LHCN-M2 (cell line): ENCODE measurements around the gene PXN. TPM values are rescaled to one million over a fixed set of nuclear protein-coding genes. Genes with fewer than 3 reads are reported as not detected.
"Not testable (repeated sequence)": the region's sequence is repeated elsewhere in the genome, so short reads cannot be mapped to it uniquely, and the experiment has no call there.

Source experiments
- DNase-seq: peaks from one replicate; pipeline ENCODE4 v3.0.0-alpha.2; 2012; ENCODE audit warnings: low read depth
- total RNA-seq: library from RNA; depleted of rRNA; stranded (reverse); fragments of >200 nt; gene quantifications from 2 replicates; pipeline ENCODE4 v1.2.3, GENCODE V29; 2014

Gene PXN
- total RNA-seq, 1 experiment from 2014 or later, result 152 TPM

DNA sequence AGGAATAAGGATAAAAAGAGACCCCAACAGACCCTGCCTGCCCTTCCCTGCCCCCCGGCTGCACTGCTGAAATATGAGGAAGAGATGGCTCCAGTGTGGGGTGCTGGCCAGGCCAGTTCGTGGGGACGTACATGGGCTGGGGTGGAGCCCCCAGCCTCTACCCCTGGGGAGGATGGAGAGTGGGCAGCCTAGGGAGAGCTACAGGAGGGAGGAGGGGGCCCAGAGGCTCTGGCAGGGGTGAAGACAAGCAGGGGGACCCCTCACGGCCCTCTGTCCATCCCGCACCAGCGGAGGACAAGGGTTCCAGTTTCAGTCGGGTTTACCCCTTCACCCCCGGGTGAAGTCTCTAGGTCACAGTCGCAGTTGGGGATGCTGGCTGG lies 53.6 kb downstream of the PXN start:
- DNase-seq, result no peak

DNA sequence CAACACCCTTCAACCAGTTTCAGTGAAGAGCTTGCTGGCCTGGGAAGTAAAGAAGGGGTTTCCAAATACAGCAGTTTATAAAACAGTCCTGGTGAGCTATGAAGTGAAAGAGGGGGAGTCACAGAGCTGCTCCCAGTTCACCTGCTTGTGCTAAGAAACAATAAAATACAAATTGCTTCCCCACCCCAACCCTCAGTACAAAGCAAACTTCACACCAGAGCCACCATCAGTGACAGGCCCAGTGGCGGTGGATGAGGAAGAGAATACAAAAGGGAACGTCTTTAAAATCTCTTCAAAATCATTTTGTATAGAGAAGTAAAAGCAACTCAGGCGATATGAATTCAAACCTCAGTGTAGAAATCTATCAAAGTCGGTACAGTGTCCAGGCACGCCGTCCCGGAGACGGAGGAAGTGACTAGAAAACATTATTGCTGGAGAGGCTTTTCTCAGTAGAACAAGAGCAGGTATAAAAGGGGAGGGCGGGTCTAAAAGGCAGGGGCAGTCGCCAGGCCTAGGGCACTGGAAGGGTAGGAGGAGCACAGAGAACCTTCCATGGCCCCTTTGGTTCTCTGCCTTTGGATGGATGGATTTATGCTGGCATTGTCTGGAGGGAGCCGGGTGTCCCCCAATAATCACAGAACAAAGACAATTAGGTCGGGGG lies 54.2 kb downstream of the PXN start:
- DNase-seq, result no peak

- DNase-seq, result no peak
Observed at GRCh38 chr12:120209851-120210250, 55.7 kb downstream of the PXN start.

- no peak for DNase-seq
Observed at GRCh38 chr12:120207227-120207626, 58.3 kb downstream of the PXN start.

DNA sequence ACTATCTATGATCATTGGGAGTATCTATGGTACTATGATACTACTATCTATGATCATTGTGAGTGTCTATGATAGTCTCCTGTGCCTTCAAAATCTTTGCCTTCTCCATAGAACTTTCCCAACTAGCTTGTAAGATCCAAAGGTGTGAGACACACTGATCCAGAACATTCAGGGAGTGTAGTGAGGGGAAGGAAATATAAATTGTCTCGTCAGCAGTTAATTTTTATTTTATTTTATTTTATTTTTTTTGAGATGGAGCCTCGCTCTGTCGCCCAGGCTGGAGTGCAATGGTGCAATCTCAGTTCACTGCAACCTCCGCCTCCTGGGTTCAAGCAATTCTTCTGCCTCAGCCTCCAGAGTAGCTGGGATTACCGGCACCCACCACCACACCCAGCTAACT lies 58.7 kb downstream of the PXN start:
- DNase-seq, result not testable (repeated sequence)

GRCh38 chr12:120206228-120206627 lies 59.3 kb downstream of the PXN start:
- no peak for DNase-seq

DNA sequence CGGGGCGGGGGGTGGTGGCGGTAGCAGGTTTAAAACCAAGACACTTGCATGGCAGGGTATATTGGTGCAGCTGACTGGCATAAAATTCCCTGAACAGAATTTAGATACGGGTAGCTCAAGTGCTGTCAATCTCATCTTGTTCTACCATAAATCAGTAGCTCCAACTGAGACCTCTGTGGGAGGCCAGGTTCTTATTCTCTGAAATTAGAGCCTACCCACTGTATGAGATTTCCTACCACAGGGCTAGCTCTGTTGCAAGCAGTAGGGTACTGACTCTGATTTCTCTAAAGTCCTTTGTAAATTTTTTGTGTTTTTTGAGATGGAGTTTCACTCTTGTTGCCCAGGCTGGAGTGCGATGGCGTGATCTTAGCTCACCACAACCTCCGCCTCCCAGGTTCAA lies 61.4 kb downstream of the PXN start:
- DNase-seq, result no peak

DNA sequence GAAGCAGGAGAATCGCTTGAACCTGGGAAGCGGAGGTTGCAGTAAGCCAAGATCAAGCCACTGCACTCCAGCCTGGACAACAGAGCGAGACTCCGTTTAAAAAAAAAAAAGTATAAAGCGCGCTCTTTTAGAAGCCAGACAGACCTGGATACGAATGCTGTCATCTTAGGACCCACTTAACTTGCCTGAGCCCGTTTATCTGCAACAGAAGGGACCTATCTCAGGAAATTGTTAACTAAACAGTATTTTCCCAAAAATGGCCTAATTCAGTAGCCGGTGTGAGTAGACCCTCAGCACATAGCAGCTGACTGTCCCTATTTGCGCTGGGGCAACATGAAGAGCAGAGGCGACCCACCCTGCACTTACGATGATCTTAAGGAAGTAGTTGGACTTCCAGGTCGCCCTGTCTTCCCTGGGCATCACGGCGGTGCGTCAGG lies 65.1 kb downstream of the PXN start:
- no peak for DNase-seq

GRCh38 chr12:120199595-120200306 lies 65.8 kb downstream of the PXN start:
- peak; percentile 72 for DNase-seq

DNA sequence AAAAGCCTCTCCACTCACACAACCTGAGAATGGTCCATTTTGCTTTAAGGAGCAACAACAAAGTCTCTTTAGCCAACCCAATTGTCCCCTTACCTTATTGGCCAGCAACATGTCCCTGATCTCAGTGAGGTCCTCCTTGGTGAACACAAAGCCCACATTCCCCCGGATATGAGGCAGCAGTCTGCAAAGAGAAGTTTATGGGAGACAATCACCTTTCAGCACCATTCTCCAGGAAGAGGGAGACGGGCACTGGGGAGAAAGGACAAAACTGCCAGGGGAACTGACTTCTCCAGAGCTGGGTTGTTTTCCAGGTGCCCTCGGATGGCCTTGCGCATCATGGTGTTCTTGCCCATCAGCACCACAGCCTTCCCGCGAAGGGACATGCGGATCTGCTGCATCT lies 66.5 kb downstream of the PXN start:
- DNase-seq, result no peak

GRCh38 chr12:120197542-120197887 lies 68.0 kb downstream of the PXN start:
- DNase-seq, result no peak

- not testable (repeated sequence) for DNase-seq
Observed at GRCh38 chr12:120196817-120197541, 68.6 kb downstream of the PXN start.

- no peak for DNase-seq
Observed at GRCh38 chr12:120196363-120196762, 69.2 kb downstream of the PXN start.

GRCh38 chr12:120194534-120195395 lies 70.8 kb downstream of the PXN start, which contains the start of gene GCN1:
TSS of gene GCN1 (minus strand) at chr12:120194715. CDS start at chr12:120194697, 18 bp downstream.
- DNase-seq, result peak; percentile 75

GRCh38 chr12:120194226-120194533 lies 71.3 kb downstream of the PXN start:
- DNase-seq, result no peak

- DNase-seq, result not testable (repeated sequence)
Observed at GRCh38 chr12:120193286-120193685, 72.2 kb downstream of the PXN start.

DNA sequence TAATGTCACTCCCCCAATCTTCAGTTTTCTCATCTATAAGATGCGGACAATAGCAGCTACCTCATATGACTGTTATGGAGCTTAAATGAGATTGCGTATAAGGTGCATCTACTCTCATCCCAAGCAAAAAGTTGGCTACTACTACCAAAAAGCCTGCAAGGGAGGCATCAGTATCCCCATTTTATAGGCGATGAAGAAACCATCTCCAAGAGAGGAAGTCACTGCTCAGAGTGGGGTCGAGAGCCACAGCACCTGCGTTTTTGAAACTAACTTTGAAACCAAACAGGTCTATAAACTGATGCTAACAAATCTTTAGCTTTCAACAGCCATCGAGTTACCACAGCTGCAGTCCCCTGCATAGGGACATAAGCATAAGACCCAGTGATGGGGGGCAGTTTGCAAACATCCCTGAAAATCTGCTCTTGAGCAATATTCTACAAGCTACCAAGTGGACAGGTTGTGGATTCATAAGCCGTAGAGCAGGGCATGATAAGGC lies 74.5 kb downstream of the PXN start:
- no peak for DNase-seq

GRCh38 chr12:120190386-120190785 lies 75.1 kb downstream of the PXN start:
- no peak for DNase-seq

DNA sequence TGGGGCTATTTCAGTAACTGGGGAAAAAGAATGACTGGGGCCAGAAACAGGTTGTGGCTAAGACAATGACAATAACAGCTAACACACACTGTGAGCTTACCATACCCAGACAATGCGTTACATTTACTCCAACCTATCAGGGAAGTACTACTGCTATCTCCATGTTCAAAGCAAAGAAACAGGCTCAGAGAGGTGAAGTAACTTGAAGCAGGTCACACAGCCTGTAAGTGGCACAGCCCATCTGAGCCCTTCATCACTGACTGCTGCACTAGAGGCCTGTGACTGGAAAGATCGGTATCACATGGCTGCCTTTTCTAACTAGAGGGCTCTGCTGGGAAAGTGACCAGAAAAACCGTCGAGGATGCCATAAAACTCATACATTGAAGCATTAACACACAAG lies 78.9 kb downstream of the PXN start:
- no peak for DNase-seq

GRCh38 chr12:120183211-120183631 lies 82.3 kb downstream of the PXN start:
- no peak for DNase-seq

- DNase-seq, result peak; percentile 35
Observed at GRCh38 chr12:120181991-120182631, 83.4 kb downstream of the PXN start.
